ENCODE measurements around the gene AGPS.

Gene AGPS

DNA sequence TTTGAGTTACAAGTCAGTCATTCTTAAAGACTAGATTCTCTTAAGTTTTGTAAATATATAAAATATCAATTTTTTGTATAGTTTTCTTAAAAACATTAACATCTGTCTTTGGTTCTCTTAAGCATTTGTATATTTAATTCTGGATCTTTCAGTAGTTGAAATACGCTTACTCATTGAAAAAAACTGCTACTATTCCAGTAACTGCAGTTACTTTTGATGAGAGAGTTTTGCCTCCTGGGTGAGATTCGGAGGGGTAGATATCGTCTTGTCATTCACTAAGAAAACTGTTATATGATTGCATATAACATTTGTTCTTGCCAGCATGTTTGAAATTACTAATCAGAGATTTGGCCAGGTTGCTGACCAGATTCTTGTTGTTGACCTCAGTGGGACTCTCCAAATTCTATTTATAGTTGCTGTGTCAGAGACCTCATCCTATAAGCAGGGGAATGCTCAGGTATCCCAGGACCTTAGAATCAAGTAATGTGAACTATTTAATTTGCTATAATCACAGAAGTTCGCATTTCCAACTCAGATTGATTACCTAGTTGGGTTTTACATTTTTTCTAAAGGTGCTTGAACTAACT, 7.9 kb downstream of the AGPS start:
- TF ChIP-seq, protein P1, sequence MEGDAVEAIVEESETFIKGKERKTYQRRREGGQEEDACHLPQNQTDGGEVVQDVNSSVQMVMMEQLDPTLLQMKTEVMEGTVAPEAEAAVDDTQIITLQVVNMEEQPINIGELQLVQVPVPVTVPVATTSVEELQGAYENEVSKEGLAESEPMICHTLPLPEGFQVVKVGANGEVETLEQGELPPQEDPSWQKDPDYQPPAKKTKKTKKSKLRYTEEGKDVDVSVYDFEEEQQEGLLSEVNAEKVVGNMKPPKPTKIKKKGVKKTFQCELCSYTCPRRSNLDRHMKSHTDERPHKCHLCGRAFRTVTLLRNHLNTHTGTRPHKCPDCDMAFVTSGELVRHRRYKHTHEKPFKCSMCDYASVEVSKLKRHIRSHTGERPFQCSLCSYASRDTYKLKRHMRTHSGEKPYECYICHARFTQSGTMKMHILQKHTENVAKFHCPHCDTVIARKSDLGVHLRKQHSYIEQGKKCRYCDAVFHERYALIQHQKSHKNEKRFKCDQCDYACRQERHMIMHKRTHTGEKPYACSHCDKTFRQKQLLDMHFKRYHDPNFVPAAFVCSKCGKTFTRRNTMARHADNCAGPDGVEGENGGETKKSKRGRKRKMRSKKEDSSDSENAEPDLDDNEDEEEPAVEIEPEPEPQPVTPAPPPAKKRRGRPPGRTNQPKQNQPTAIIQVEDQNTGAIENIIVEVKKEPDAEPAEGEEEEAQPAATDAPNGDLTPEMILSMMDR (IDR thresholded peaks at IDR 0.05; ENCODE audit: control extremely low read depth, extremely low read depth, low read depth, missing control alignments), result no peak
- ChIA-PET POLR2A (no interaction called here), CTCF (no interaction called here)
- no peak for DNase-seq (ENCODE audit: extremely low spot score)

DNA sequence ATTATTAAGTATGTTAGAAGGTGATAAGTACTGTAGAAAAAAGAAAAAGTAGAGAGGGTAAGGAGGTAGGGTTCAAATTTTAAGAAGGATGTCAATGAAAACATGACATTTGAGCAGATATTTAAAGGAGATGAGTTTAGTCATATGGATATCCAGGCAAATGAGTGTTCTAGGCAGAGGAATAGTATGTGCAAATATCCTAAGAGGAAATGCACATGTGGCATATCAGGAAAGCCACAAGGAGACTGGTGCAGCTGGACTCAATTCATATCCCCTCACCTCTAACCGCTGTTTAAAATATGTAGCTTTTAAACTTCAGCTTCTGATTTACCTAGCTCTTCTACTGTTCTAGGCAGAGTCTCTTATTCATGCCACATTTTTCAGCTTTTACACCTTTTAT, 9.5 kb downstream of the AGPS start:
- no peak for DNase-seq (ENCODE audit: extremely low spot score)
- ChIA-PET CTCF (interaction anchor here (1.2 to 2.0 kb wide), 4 partner anchors 9 to 253 kb away, joined by 3 to 9 read pairs (median 8); partner anchors contain the start of gene AGPS), POLR2A (no interaction called here)
- TF ChIP-seq, protein P1 (IDR thresholded peaks at IDR 0.05; ENCODE audit: control extremely low read depth, extremely low read depth, low read depth, missing control alignments), result no peak

DNA sequence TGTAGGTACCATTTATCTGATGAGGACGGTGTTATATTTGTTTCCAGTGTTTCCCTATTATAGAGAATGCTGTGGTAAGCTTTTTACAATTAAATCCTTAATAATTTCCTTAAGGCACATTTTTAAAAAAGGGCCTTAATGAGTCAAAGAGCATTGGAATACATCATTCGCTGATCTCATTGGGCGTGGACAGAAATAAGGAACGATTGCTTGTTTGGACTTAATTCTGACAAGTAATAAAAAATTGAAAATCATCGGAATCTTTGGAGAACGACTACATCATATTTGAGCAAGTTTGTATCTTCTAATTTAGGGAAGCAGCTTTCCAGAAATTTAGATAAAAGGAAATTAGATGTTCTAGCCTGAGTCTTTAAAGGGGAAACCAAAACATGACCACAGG, 11.3 kb downstream of the AGPS start:
- TF ChIP-seq, protein P1 (IDR thresholded peaks at IDR 0.05; ENCODE audit: control extremely low read depth, extremely low read depth, low read depth, missing control alignments), result no peak
- CTCF ChIA-PET, result interaction anchor here (1.0 to 4.2 kb wide), 4 partner anchors 10 to 239 kb away, joined by 3 to 42 read pairs (median 6); no protein-coding TSS in a partner anchor
- no peak for DNase-seq (ENCODE audit: extremely low spot score)
- POLR2A ChIA-PET, result no interaction called here

DNA sequence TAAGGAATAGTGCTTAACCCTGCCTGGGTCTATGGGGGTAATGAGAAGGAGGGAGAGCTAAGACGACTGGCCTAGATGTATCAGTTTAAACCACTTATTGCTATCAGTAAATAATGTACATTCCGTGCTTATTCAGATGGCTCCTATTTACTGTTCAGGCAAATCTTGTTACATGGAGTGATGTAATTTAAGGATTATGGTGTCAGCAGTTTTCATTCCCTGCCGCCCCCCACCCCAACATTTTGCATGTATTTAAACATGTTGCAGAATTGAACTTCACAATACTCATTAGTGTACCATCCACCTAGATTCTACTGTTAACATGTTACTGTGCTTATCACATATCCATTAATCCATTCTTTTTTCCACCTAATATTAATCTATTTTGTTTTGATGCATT, 11.7 kb downstream of the AGPS start:
- POLR2A ChIA-PET, result no interaction called here
- TF ChIP-seq, protein P1 (IDR thresholded peaks at IDR 0.05; ENCODE audit: control extremely low read depth, extremely low read depth, low read depth, missing control alignments), result no peak
- DNase-seq (ENCODE audit: extremely low spot score), result no peak
- CTCF ChIA-PET, result interaction anchor here (1.0 to 4.2 kb wide), 4 partner anchors 10 to 239 kb away, joined by 3 to 42 read pairs (median 6); no protein-coding TSS in a partner anchor

DNA sequence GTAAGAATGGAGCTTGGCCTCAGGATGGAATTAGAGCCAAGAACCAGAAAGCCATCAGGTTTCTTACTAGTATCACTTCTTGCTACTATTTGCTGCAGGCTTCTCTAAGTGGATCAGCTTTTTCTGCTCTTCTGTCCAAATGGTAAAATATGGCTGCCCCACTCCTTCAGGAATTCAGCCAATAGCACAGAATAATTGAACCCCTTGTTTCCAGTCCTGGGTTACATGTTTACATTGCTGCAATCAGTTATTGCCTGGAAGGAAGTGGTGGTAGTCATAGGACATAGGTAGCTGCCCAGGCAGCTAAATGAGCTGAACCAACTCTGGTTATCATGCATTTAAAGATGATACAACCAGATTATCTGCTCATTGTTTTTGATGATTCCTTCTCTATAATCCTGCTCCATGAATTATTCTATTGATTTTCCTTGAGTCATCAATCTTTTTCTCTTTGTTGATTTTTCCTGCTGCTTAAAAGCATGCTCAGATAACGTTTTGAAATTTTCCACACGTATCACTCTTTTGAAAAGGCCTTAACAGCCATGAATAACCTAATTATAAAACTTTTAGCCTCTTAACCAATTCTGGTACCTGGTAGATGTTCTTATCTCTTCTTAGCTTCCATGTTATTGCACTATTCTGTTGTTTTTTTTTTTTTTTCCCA, 12.6 kb downstream of the AGPS start:
- ChIA-PET CTCF (interaction anchor here (1.0 to 4.2 kb wide), 9 partner anchors 10 to 241 kb away, joined by 3 to 42 read pairs (median 5); partner anchors contain the start of gene AGPS), POLR2A (interaction anchor here (0.6 kb wide), 1 partner anchor 229 kb away, joined by 5 read pairs; no protein-coding TSS in a partner anchor)
- TF ChIP-seq, protein P1 (IDR thresholded peaks at IDR 0.05; ENCODE audit: control extremely low read depth, extremely low read depth, low read depth, missing control alignments), result no peak
- DNase-seq (ENCODE audit: extremely low spot score), result no peak

DNA sequence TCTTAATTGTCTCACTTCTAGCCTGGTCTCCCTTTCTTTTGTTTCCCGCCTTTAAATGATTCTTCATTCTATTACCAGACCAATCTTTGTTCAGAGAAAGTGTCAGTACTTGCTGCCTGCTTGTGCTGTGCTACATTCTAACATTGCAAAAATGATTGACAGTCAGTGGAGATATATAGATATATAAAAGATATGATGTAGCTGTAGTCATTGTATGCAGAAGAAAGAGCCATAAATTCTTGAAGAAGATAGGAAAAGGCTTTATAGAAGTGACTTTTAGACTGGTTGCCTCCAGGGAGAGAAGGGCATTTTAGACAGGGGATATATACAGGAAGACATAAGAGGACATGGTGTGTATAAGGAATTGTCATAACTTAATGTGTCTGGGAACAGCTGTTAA, 13.6 kb downstream of the AGPS start:
- TF ChIP-seq, protein P1 (IDR thresholded peaks at IDR 0.05; ENCODE audit: control extremely low read depth, extremely low read depth, low read depth, missing control alignments), result no peak
- POLR2A ChIA-PET, result interaction anchor here (0.6 kb wide), 1 partner anchor 228 kb away, joined by 5 read pairs; no protein-coding TSS in a partner anchor
- DNase-seq (ENCODE audit: extremely low spot score), result no peak
- CTCF ChIA-PET, result interaction anchor here (0.8 to 4.2 kb wide), 8 partner anchors 8 to 242 kb away, joined by 3 to 42 read pairs (median 3); partner anchors contain the start of gene AGPS

Data from GM10248 (cell line).